Activated CD8-positive, alpha-beta memory T cell treated with anti-CD3 and anti-CD28 coated beads for 24 hours (primary cell): Measurements from ENCODE around the gene CCL1.

Source experiments
- DNase-seq: peaks from one replicate; pipeline ENCODE4 v3.0.0-alpha.2; 2020

The CCL1 gene

DNA sequence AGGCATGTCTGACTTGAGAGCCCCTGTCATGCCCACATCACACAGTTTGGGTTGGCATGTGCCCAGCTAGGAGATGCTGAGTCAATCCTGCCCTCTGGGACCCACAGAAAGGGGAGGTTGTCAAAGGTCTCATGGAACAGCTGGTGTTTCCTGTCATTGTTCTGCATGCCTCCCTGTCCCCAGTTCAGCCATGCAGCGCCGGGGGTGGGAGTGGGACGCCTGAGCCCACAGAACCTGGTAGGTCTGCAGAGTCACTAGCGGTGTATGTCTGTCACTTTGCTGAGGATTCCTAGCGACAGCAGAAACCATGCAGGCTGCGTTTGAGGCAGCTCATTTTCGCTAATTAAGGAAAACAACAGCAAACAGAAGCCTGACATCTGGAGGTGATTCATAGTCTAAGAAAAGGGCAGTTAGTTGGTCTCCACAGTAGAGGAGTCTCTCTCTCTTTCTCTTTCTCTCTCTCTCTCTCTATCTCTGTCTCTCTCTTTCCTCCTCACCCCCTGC, 19.6 kb upstream of the CCL1 start:
- DNase-seq: peak; percentile 64

DNA sequence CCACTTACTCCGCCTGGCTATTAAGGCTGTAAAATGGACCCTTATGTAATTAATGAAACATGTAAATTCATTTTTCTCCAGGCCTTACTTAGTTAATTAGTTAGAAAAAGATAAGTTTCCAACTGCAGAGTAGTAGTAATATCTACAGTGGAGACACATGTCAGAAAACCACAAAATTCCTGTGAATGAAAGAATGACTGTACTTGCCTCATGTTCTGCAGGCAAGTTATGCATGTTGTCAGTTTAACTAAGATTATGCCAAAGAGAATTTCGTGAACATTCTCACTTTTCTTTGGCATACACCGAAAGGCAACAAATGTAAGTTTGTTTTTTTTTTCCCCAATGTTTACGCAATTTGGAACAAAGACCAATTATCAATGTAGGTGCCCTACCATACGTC, 16.8 kb upstream of the CCL1 start:
- DNase-seq: no peak

DNA sequence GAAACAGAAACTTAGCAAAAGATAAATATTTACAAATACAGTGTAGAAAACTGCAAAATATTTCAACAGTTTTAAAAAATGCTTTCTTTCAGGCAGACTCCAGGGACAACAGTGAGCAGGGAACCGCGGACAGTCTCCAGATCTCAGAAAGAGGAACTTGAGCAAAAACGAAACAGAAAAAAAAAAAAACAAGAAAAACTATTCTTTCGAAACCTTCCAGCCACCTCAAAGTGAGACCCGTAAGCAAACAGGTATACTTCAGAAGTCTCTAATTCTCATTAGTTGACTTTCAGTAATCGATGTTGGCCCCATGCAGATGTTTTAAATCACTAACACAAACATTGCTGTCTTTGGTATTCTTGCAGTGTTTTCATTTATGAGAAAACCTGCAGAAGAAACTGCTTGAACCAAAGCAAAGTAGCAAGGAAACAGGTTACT, 15.7 kb upstream of the CCL1 start:
- peak; percentile 35 for DNase-seq

DNA sequence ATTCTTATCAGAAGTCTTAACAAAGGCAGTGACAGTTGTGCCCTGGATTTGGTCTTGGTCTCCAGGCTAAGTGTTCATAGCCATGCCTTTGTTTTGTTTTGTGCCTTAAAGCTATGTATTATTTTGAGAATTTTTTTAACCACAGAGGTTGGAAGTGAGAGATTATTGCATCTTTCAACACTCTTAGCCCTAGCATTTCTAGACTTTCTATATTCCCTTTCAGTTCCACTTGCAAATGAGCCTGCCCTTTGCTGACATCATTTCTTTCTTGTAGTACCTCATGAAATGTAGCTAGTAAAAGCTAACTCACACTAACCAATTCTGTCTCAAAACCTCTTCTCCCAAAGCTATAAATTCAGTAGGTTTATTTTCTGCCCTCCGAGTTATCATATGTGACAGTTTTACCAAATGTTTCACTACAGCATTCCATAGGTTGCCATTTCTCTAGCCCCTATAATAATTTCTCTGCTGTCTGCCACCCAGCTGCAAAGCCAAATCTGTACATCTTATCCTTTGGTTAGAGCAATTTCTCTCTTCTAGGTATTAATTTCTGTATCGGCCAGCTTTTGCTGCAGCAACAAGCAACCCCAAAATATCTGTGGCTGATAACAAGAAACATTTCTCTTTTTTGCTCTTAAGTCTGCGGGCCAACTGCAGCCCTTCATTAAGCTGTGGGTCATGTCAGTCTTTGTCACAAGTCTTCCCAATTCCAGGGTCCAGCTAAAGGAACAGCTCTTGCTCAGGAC, 14.2 kb upstream of the CCL1 start:
- DNase-seq: no peak

GRCh38 chr17:34375426-34375997, 12.5 kb upstream of the CCL1 start:
- DNase-seq: peak; percentile 41

- DNase-seq: no peak
These were observed 11.4 kb upstream of the CCL1 start for GRCh38 chr17:34374457-34374856.

DNA sequence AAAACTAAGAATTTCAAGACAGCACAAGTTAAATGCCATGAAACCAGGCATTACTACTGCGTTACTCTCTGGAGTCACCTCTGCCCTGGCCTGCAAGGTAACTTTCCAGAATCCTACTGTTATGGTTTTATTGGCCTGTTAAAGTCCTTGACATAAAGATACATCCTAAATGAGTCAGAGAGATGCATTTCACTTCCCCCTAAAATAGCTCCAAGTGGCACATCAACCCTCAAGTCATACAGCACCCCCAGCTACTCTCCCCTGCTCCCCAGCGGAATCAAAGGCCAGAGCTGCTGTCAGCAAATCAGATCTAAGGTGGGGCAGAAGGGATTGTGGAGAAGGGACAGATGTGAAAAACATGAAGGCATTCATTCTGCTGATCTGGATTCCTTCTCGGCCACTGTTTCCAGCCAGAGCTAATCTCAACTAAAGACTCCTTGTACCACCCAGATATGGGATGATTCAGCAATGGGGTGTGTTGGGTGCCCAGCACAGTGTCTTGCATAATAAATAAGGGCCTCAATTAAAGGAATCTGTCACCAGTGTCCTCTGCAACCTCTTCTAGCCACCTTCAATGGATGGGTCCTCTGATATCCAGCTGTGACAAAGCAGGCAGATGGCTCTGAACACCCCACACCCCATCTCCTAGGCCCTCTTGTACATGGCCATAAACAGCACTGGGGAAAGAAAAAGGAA, 8.5 kb upstream of the CCL1 start:
- DNase-seq: no peak

- DNase-seq: no peak
These were observed 8.0 kb upstream of the CCL1 start for GRCh38 chr17:34370997-34371395.

- DNase-seq: no peak
These were observed 7.5 kb upstream of the CCL1 start for GRCh38 chr17:34370376-34370996.

DNA sequence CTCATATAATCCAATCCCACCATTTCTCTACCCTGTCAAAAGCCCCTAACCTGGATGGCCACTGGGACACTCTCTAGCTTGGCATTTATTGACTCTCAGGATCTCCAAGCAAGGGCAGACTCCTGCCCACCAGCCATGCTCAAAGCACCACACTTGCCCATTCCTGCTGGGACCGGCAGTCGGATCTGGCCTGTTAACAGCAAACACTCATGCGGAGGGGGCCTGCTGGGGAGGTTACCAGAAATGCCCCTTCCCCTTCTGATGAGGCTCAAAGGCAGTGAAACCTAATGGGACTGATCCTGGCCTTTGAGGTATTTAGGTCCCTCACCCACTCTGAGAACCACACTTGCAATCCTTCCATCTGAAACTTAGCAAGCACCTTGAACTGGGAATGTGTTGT, 6.5 kb upstream of the CCL1 start:
- peak; percentile 40 for DNase-seq

GRCh38 chr17:34368946-34369500, 6.0 kb upstream of the CCL1 start:
- DNase-seq: no peak

- DNase-seq: no peak
These were observed 5.3 kb upstream of the CCL1 start for GRCh38 chr17:34368196-34368945.

DNA sequence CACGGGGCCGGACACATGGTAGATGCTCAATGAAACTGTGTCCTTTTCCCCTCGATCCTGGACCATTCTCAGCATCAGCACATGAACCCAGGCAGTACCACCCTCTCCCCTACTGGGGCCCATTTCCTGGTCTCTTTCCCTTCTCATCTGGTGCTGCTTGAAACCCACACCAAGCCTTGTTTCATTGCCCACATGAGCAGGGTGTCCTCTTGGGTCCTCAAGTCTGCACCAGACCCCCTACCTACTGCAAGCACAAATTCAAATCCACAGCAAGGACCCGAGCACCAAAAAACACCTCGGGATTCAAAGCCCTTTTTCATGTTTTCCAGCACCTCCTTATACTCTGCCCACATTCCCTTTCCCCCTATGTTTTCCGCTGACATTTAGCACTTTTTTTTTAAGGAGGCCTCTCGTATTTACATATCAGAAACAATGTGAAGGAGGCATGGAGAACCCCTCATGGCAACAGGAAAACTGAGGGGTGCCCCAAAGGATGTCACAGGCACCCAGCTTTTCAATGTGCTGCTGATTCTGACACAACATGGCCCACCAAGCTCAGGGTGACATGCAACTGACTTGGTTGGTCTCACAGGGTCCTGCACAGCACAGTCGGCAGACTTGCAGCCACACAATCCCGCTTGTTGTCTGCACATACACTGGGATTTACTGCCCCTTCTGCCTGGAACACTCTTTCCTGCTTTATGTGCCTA, 4.6 kb upstream of the CCL1 start:
- DNase-seq: no peak

- no peak for DNase-seq
These were observed 3.6 kb upstream of the CCL1 start for GRCh38 chr17:34366529-34367107.

- no peak for DNase-seq
These were observed 3.0 kb upstream of the CCL1 start for GRCh38 chr17:34366010-34366409.

GRCh38 chr17:34365340-34365739, 2.3 kb upstream of the CCL1 start:
- no peak for DNase-seq

- DNase-seq: no peak
These were observed 1.7 kb upstream of the CCL1 start for GRCh38 chr17:34364751-34365150.

DNA sequence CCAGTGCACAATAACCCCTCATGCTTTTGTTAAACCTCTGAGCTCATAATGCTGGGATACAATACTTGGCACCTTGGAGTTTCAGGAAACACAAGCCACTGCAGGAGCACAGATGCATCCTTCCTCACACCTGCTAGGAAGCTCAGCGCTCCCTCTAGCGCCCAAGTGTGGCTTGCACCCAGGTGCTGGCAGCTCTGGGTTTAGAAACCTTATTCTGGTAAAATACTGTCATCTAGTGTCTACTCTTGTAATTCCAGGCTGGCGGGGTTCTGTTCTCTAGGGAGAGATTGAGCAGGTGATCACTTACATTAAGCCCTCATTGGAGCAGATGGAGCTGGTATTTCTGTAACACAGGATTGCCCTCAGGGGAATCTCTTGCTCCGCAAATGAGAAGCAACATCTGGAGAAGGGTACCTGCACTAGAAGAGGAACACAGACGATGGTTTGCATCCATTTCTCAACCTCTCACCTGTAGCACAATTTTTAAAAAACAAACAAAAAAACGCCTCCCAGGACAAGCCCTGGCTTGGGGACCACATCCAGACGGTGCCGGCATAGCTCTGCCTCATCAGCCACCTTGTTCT, 1.5 kb downstream of the CCL1 start:
- peak; percentile 83 for DNase-seq

DNA sequence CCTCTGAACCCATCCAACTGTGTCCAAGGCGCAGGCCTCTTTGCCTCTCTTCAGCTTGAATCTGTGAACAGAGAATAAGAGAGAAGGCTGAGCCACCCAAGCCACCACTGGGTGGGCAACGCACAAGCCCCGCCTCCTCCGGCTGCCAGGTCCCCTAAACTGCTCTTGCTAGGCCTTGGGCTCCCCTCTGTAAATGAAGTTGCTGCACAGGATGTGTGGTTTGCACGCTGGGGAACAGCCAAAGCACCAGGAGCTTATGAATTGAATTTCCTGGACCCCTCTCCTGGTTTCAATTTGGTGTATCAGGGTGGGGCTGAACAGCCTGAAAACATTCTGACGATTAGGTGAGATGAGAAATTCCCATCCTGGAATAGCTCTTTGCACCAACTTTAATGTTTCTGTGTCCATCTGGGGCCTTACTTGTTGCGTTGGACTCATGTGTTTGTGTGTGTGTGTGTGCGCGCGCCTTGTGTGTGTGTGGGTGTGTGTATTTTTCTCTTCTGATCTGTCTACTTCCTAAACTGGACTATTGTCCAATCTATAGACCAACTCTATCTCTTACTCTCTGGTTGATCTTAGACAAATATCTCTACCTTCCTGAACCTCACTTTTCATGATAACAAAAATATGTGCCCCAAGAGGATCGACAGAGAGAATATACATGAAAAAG, 2.3 kb downstream of the CCL1 start:
- no peak for DNase-seq

DNA sequence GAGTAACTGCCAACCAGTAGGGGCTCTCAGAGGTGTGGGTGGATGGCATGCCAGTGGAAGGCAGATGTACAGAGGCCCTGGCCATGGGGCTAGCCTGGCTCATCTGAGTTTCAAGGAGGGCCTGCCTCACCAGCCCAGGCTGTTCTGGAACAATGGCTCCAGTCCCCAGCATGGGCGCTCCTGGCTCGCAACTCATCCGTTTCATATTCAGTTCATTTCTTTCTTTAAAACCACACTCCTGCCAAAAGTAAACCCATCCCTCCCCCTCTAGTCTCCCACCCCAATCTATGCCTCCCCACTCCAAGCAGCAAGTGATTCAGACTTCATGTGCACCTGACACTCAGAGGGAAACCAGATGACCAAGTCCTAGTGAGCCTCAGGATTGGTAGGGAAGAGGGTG, 4.4 kb downstream of the CCL1 start:
- no peak for DNase-seq
